Activated CD8-positive, alpha-beta T cell treated with anti-CD3 and anti-CD28 coated beads for 36 hours (primary cell): ENCODE measurements around the gene DNASE1L2. TPM values are rescaled to one million over a fixed set of nuclear protein-coding genes. Genes with fewer than 3 reads are reported as not detected.

Experiments
- ATAC-seq: fragments of 200-7000 bp; cut with Tn5 transposase; one replicate; pipeline ENCODE4 v1.10.0; 2021; ENCODE audit warnings: mild to moderate bottlenecking, moderate library complexity
- CTCF ChIA-PET: fragments of 350-600 bp; sonication (Branson Sonifier 250); formaldehyde crosslinking; loops from one replicate; lab custom pipeline; 2021; ENCODE audit warnings: antibody characterized with exemption; lab: Charles Lee
- POLR2A ChIA-PET: fragments of 350-600 bp; sonication (Branson Sonifier 250); formaldehyde crosslinking; loops from one replicate; lab custom pipeline; 2021; ENCODE audit warnings: antibody characterized with exemption; lab: Charles Lee
- DNase-seq: peaks from one replicate; pipeline ENCODE4 v3.0.0-alpha.2; 2020
- H3K27ac Mint-ChIP-seq: one replicate; pipeline ENCODE4 v1.8.0; 2021; ENCODE audit warnings: mild to moderate bottlenecking, mixed read lengths
- H3K27me3 Mint-ChIP-seq: one replicate; pipeline ENCODE4 v1.8.0; 2021; ENCODE audit warnings: mixed read lengths
- H3K36me3 Mint-ChIP-seq: one replicate; pipeline ENCODE4 v1.8.0; 2021; ENCODE audit warnings: low read depth, mixed read lengths
- H3K4me1 Mint-ChIP-seq: one replicate; pipeline ENCODE4 v1.8.0; 2021; ENCODE audit warnings: low read depth, mixed read lengths
- H3K4me3 Mint-ChIP-seq: one replicate; pipeline ENCODE4 v1.8.0; 2021; ENCODE audit warnings: mild to moderate bottlenecking, moderate library complexity, mixed read lengths
- H3K9me3 Mint-ChIP-seq: one replicate; pipeline ENCODE4 v1.8.0; 2021; ENCODE audit warnings: mixed read lengths
- intact Hi-C: fragments of 100-400 bp; cut with micrococcal nuclease; formaldehyde crosslinking; loops from one replicate; pipeline ENCODE4 v1.10.0; 2022
- total RNA-seq, 2 experiments: library from RNA; stranded (reverse); gene quantifications; one replicate each; pipeline ENCODE4 v1.2.3, GENCODE V29; 2021
- TF ChIP-seq, protein P1 (sequence below): fragments of 200-600 bp; IDR thresholded peaks from one replicate; pipeline ENCODE4 v1.8.0; 2022; ENCODE audit warnings: antibody characterized with exemption, mild to moderate bottlenecking

The DNASE1L2 gene
- total RNA-seq, 2 experiments from 2014 or later: 0.32 to 0.51 TPM

DNA sequence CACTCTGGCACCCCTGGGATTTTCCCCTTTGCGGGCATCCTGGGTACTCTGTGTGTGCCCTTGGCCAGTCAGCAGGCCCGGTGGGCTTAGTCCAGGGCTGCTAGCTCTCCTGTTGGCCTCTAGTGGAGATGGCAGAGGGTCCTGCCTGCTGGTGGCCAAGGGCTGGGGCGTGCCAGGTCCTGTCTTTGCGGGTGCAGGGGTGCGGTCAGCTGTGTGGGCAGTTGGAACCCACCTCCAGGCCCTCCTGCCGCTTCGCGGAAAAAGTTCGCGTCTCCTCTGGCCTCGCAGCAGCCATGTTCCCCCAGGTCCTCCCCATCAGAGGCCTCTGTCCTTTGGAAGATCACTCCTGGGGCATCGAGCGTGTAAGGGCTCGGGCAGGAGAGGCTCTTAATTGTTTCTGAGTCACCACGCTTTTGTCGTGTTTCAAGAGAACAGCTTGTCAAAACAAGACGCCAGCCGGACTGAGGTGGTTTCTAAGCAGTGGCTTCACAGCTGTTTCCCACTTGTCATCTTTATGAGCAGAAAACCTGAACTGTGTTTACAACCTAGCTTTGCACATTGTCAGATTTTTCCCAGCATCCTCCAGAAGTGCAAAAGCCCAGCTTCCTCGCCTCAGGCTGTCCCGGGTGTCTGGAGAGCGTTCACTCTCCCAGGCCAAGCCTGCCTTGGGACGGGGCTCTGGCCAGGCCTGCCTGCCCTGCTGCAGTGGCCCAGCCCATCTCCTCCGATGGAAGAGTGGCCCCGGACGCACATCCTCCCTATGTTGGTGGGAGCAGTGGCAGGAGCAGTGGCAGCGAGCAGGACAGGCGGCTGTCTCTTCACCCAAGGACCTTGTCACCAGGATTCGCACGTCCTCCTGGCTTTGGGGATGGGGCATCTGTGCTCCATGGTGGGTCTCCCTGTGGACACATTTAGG, 5.0 kb upstream of the DNASE1L2 start:
- H3K9me3 Mint-ChIP-seq: no peaks in the 10 kb centered on the region
- ATAC-seq (no peak), DNase-seq (no peak)
- TF ChIP-seq, protein P1, sequence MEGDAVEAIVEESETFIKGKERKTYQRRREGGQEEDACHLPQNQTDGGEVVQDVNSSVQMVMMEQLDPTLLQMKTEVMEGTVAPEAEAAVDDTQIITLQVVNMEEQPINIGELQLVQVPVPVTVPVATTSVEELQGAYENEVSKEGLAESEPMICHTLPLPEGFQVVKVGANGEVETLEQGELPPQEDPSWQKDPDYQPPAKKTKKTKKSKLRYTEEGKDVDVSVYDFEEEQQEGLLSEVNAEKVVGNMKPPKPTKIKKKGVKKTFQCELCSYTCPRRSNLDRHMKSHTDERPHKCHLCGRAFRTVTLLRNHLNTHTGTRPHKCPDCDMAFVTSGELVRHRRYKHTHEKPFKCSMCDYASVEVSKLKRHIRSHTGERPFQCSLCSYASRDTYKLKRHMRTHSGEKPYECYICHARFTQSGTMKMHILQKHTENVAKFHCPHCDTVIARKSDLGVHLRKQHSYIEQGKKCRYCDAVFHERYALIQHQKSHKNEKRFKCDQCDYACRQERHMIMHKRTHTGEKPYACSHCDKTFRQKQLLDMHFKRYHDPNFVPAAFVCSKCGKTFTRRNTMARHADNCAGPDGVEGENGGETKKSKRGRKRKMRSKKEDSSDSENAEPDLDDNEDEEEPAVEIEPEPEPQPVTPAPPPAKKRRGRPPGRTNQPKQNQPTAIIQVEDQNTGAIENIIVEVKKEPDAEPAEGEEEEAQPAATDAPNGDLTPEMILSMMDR: no peak
- no peak overlapping the region for H3K4me3 Mint-ChIP-seq
- peaks cover 2% of the 10 kb centered on the region for H3K4me1 Mint-ChIP-seq
- intact Hi-C loops: no loop called here
- no peaks in the 10 kb centered on the region for H3K27me3 Mint-ChIP-seq
- ChIA-PET CTCF (no interaction called here), POLR2A (interaction anchor here (1.2 to 3.4 kb wide), 3 partner anchors 20 to 76 kb away, joined by 4 to 19 read pairs (median 4); partner anchors contain the start of genes BRICD5, ECI1 and TRAF7)
- H3K27ac Mint-ChIP-seq: no peak overlapping the region
- peaks cover 30% of the 10 kb centered on the region for H3K36me3 Mint-ChIP-seq

DNA sequence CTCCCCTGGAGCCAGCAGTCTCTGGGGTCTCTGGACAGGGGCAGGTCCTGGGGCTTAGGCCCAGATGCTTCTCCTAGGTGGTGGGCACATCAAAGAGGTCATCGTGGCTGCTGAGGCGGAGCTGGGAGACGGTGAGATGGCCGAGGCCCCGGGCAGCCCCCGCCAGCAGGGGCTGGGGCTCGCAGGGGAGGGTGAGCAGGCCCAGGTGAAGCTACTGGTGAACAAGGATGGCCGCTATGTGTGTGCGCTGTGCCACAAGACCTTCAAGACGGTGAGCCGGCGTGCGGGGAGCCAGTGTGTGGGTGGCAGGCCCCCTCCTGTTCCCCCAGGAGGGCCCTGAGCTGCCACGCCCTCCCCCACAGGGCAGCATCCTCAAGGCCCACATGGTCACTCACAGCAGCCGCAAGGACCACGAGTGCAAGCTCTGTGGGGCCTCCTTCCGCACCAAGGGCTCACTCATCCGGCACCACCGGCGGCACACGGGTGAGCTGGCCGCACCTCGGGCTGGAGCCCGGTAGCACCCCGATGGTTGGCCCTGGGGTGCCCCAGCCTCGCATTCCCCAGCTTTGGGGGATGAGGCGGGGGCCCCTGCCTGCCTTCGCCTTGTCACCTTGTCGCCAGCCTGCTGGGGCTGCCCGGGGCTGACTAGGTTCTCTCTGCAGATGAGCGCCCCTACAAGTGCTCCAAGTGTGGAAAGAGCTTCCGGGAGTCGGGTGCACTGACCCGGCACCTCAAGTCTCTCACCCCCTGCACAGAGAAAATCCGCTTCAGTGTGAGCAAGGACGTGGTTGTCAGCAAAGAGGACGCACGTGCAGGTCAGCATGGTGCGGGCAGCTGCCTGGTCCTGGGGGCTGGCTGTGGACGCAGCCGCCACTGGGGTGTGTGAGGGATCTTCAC, 3.9 kb upstream of the DNASE1L2 start:
- no peak for ATAC-seq
- H3K27ac Mint-ChIP-seq: no peak overlapping the region
- H3K4me1 Mint-ChIP-seq: peaks cover 2% of the 10 kb centered on the region
- no peak overlapping the region for H3K4me3 Mint-ChIP-seq
- DNase-seq: no peak
- no peaks in the 10 kb centered on the region for H3K27me3 Mint-ChIP-seq
- TF ChIP-seq, protein P1: no peak
- no peaks in the 10 kb centered on the region for H3K9me3 Mint-ChIP-seq
- intact Hi-C loops: no loop called here
- POLR2A ChIA-PET: interaction anchor here (0.8 to 3.4 kb wide), 3 partner anchors 17 to 21 kb away, joined by 3 to 19 read pairs (median 5); partner anchors contain the start of gene ECI1
- CTCF ChIA-PET: no interaction called here
- H3K36me3 Mint-ChIP-seq: peaks cover 30% of the 10 kb centered on the region

DNA sequence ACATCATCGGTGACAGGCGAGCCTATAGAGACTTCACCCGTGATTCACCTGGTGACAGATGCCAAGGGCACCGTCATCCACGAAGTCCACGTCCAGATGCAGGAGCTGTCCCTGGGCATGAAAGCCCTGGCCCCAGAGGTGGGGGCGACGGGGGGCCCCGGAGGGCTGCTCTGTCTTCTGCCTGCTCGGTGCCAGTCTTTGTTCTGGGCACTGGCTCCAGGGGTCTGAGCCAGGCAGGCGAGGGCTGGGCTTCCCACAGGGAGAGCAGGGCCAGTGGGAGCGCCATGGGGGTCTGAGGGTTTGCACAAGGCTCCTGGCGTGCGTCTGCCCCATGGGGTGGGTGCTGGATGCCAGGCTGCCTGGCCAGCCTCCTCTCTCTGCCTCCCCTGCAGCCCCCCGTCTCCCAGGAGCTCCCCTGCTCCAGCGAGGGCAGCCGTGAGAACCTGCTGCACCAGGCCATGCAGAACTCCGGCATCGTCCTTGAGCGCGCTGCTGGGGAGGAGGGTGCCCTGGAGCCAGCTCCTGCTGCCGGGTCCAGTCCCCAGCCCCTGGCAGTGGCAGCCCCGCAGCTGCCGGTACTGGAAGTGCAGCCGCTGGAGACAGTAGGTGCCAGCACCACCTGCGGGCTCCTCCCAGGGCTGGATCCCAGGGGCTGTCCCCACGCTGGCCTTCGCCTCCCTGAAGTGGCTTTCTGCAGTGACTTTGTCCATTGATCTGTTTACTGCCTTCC, 3.0 kb upstream of the DNASE1L2 start:
- CTCF ChIA-PET: no interaction called here

More for the DNA sequence above, 3.0 kb upstream of the DNASE1L2 start:
- H3K4me1 Mint-ChIP-seq: peaks cover 2% of the 10 kb centered on the region
- TF ChIP-seq, protein P1: no peak
- peaks cover 30% of the 10 kb centered on the region for H3K36me3 Mint-ChIP-seq
- H3K27ac Mint-ChIP-seq: no peak overlapping the region
- no peaks in the 10 kb centered on the region for H3K9me3 Mint-ChIP-seq
- no peak overlapping the region for H3K4me3 Mint-ChIP-seq
- H3K27me3 Mint-ChIP-seq: no peaks in the 10 kb centered on the region
- intact Hi-C loops: no loop called here
- POLR2A ChIA-PET: interaction anchor here (0.8 to 3.4 kb wide), 4 partner anchors 9 to 21 kb away, joined by 3 to 19 read pairs (median 4); partner anchors contain the start of gene ECI1
- DNase-seq (no peak), ATAC-seq (no peak)
